KOPT-K1 (cell line): ENCODE results near the gene DPP10.

Experiments
- H3K27ac ChIP-seq: fragments of 200-600 bp; sonication (generic); 2 replicates; pipeline ENCODE4 v1.5.1; 2016; ENCODE audit warnings: antibody characterized with exemption, mild to moderate bottlenecking, low read depth, low read length; ENCODE audit not compliant: poor library complexity, severe bottlenecking
- H3K36me3 ChIP-seq: fragments of 200-600 bp; sonication (generic); 2 replicates; pipeline ENCODE4 v1.5.1; 2017; ENCODE audit warnings: antibody characterized with exemption, mild to moderate bottlenecking, low read length, moderate library complexity; ENCODE audit not compliant: insufficient read depth
- H3K9me3 ChIP-seq: fragments of 200-600 bp; sonication (generic); 2 replicates; pipeline ENCODE4 v1.5.1; 2017; ENCODE audit warnings: antibody characterized with exemption, low read length, mild to moderate bottlenecking; ENCODE audit not compliant: insufficient read depth, poor library complexity, severe bottlenecking

The DPP10 gene

DNA sequence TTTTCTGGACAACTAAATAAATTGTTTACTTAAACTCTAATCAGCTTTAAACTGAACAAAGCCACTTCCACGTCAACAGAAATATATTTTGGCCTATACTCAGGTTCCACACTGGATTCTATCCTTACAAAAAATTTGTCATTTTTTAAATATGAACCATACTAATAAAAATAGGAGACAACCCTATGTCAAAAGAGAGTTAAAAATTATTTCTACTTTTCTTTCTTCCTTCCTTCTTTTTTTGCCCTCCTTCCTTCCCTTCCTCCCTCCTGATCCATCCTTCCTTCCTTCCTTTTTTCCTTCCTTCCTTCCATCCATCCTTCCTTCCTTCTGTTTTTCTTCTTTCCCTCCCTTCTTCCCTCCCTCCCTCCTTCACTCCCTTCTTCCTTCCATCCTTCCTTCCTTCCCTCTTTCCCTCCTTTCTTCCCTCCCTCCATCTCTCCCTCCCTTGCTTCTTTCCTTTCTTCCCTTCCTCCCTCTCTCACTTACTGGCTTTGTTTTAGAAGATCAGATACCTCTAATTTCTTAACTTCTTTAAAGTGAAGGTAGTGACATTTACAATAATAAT is 1444.9 kb downstream of the DPP10 start:
- Histone ChIP-seq H3K9me3 (no peaks in the 10 kb centered on the region), H3K27ac (no peak overlapping the region)

More for the DNA sequence above, 1444.9 kb downstream of the DPP10 start:
- no peaks in the 10 kb centered on the region for H3K36me3 ChIP-seq
